IMR-90 (cell line): ENCODE data around the gene COL9A2. TPM values are rescaled to one million over a fixed set of nuclear protein-coding genes. Genes with fewer than 3 reads are reported as not detected.

Experiments used
- ATAC-seq: fragments of 200-7000 bp; cut with Tn5 transposase; 2 replicates; pipeline ENCODE4 v1.9.1; 2020; ENCODE audit warnings: low read depth, mild to moderate bottlenecking, moderate library complexity
- BruUV-seq: library from RNA; stranded (reverse); fragments of 400-500 nt; replicated peaks from 2 replicates; lab custom pipeline; 2021; lab: Mats Ljungman, UMichigan
- CTCF ChIA-PET: fragments of 300-600 bp; formaldehyde crosslinking; extraction: SDS; loops from one replicate; lab custom pipeline; 2021; ENCODE audit warnings: antibody characterized with exemption; lab: Yijun Ruan, JAX
- POLR2A ChIA-PET: fragments of 300-600 bp; sonication (Branson Sonifier 250); formaldehyde crosslinking; loops from one replicate; lab custom pipeline; 2022; ENCODE audit warnings: antibody characterized with exemption; ENCODE audit not compliant: unreplicated experiment; lab: Charles Lee
- DNase-seq: peaks from one replicate; pipeline ENCODE4 v3.0.0; 2013
- H2AFZ ChIP-seq: replicated peaks from 2 replicates; pipeline ENCODE3; 2013; ENCODE audit warnings: low read length, mild to moderate bottlenecking; ENCODE audit not compliant: poor library complexity
- H2AK5ac ChIP-seq: 2 replicates; pipeline ENCODE4 v1.6.1; 2013; ENCODE audit warnings: low read depth, low read length, inconsistent platforms
- H2AK9ac ChIP-seq: replicated peaks from 2 replicates; pipeline ENCODE3; 2013; ENCODE audit warnings: mild to moderate bottlenecking, low read depth, low read length, moderate library complexity; ENCODE audit not compliant: poor library complexity
- H2BK120ac ChIP-seq: 2 replicates; pipeline ENCODE4 v1.6.1; 2013; ENCODE audit warnings: low read depth, low read length, inconsistent platforms
- H2BK15ac ChIP-seq: 3 replicates; pipeline ENCODE4 v1.6.1; 2013; ENCODE audit warnings: low read depth, low read length, inconsistent platforms
- H2BK20ac ChIP-seq: 2 replicates; pipeline ENCODE4 v1.6.1; 2013; ENCODE audit warnings: low read depth, mild to moderate bottlenecking, inconsistent platforms, low read length, moderate library complexity
- H2BK5ac ChIP-seq: 2 replicates; pipeline ENCODE4 v1.6.1; 2013; ENCODE audit warnings: mild to moderate bottlenecking, low read depth, low read length, inconsistent platforms; ENCODE audit not compliant: poor library complexity, severe bottlenecking
- H3K14ac ChIP-seq: replicated peaks from 2 replicates; pipeline ENCODE4 v1.6.1; 2013; ENCODE audit warnings: low read depth, low read length, inconsistent platforms
- H3K18ac ChIP-seq: 2 replicates; pipeline ENCODE4 v1.6.1; 2013; ENCODE audit warnings: low read depth, low read length, control low read depth
- H3K23ac ChIP-seq: 2 replicates; pipeline ENCODE4 v1.6.1; 2013; ENCODE audit warnings: low read depth, low read length, inconsistent platforms
- H3K27ac ChIP-seq: 2 replicates; pipeline ENCODE4 v1.5.1; 2013; ENCODE audit warnings: mild to moderate bottlenecking, control low read depth, low read length; ENCODE audit not compliant: insufficient read depth
- H3K27me3 ChIP-seq: 2 replicates; pipeline ENCODE4 v1.6.1; 2013; ENCODE audit warnings: low read length; ENCODE audit not compliant: control insufficient read depth, insufficient read depth
- H3K36me3 ChIP-seq: 2 replicates; pipeline ENCODE4 v1.6.1; 2013; ENCODE audit warnings: low read length, mixed read lengths; ENCODE audit not compliant: control insufficient read depth, insufficient read depth
- H3K4ac ChIP-seq: 2 replicates; pipeline ENCODE4 v1.6.1; 2013; ENCODE audit warnings: low read depth, low read length, inconsistent platforms
- H3K4me1 ChIP-seq: 2 replicates; pipeline ENCODE4 v1.6.1; 2013; ENCODE audit warnings: low read length, mixed read lengths; ENCODE audit not compliant: control insufficient read depth, insufficient read depth
- H3K4me2 ChIP-seq: 2 replicates; pipeline ENCODE4 v1.6.1; 2013; ENCODE audit warnings: low read depth, mild to moderate bottlenecking, control low read depth, low read length, moderate library complexity
- H3K4me3 ChIP-seq: 2 replicates; pipeline ENCODE4 v1.5.1; 2013; ENCODE audit warnings: low read depth, mild to moderate bottlenecking, control low read depth, low read length, moderate library complexity; ENCODE audit not compliant: insufficient read depth
- H3K56ac ChIP-seq: 2 replicates; pipeline ENCODE4 v1.6.1; 2013; ENCODE audit warnings: low read length, inconsistent platforms; ENCODE audit not compliant: insufficient read depth; ENCODE audit errors: extremely low read depth
- H3K79me1 ChIP-seq, 2 experiments: 2 replicates each; pipeline ENCODE4 v1.6.1; 2013; ENCODE audit warnings: low read length in 2 of 2, inconsistent platforms in 1 of 2, low read depth in 1 of 2
- H3K9ac ChIP-seq: 2 replicates; pipeline ENCODE4 v1.6.1; 2013; ENCODE audit warnings: low read depth, low read length, control low read depth
- H3K9me1 ChIP-seq: 2 replicates; pipeline ENCODE4 v1.6.1; 2013; ENCODE audit warnings: low read length, inconsistent platforms; ENCODE audit not compliant: insufficient read depth
- H3K9me3 ChIP-seq: 2 replicates; pipeline ENCODE4 v1.6.1; 2013; ENCODE audit warnings: low read length; ENCODE audit not compliant: control insufficient read depth, insufficient read depth
- H4K20me1 ChIP-seq: 2 replicates; pipeline ENCODE4 v1.6.1; 2013; ENCODE audit warnings: low read length, inconsistent platforms; ENCODE audit not compliant: insufficient read depth
- H4K5ac ChIP-seq: 2 replicates; pipeline ENCODE4 v1.6.1; 2013; ENCODE audit warnings: mild to moderate bottlenecking, low read depth, low read length, control low read depth
- H4K8ac ChIP-seq, 2 experiments: 2 replicates each; pipeline ENCODE4 v1.6.1; 2013; ENCODE audit warnings: low read depth in 2 of 2, low read length in 2 of 2, control low read depth in 1 of 2, inconsistent platforms in 1 of 2
- H4K91ac ChIP-seq: 2 replicates; pipeline ENCODE4 v1.6.1; 2013; ENCODE audit warnings: low read depth, low read length, inconsistent platforms; ENCODE audit not compliant: insufficient read depth
- BHLHE40 ChIP-seq: fragments of 150-350 bp; IDR thresholded peaks from 2 replicates; pipeline ENCODE4 v1.6.1; 2016; ENCODE audit warnings: mild to moderate bottlenecking, low read depth, low read length
- CHD1 ChIP-seq: IDR thresholded peaks from 2 replicates; pipeline ENCODE4 v1.6.1; 2012; ENCODE audit warnings: low read depth, low read length, improper control_type of control experiment
- FOS ChIP-seq: fragments of 150-350 bp; IDR thresholded peaks from 2 replicates; pipeline ENCODE4 v1.6.1; 2016; ENCODE audit warnings: low read depth, low read length
- MAFK ChIP-seq: IDR thresholded peaks from 2 replicates; pipeline ENCODE4 v1.6.1; 2012; ENCODE audit warnings: low read depth, low read length, improper control_type of control experiment
- MAZ ChIP-seq: IDR thresholded peaks from 2 replicates; pipeline ENCODE4 v1.6.1; 2012; ENCODE audit warnings: low read depth, mild to moderate bottlenecking, low read length, improper control_type of control experiment, moderate library complexity, borderline replicate concordance
- MXI1 ChIP-seq: IDR thresholded peaks from 2 replicates; pipeline ENCODE4 v1.6.1; 2012; ENCODE audit warnings: low read depth, mild to moderate bottlenecking, low read length, moderate library complexity, borderline replicate concordance
- NFE2L2 ChIP-seq: fragments of 150-350 bp; IDR thresholded peaks from 2 replicates; pipeline ENCODE4 v1.6.1; 2016; ENCODE audit warnings: low read depth, mild to moderate bottlenecking, low read length
- POLR2A ChIP-seq: IDR thresholded peaks from 2 replicates; pipeline ENCODE4 v1.6.1; 2012; ENCODE audit warnings: mild to moderate bottlenecking, low read depth, low read length
- RAD21 ChIP-seq: IDR thresholded peaks from 2 replicates; pipeline ENCODE4 v1.6.1; 2012; ENCODE audit warnings: low read length, improper control_type of control experiment
- RCOR1 ChIP-seq: IDR thresholded peaks from 2 replicates; pipeline ENCODE4 v1.6.1; 2012; ENCODE audit warnings: mild to moderate bottlenecking, low read length, improper control_type of control experiment; ENCODE audit not compliant: insufficient replicate concordance
- SMC3 ChIP-seq: fragments of 150-350 bp; IDR thresholded peaks from 2 replicates; pipeline ENCODE4 v1.6.1; 2016; ENCODE audit warnings: low read depth, mild to moderate bottlenecking, antibody characterized with exemption, low read length, moderate library complexity
- WGBS, 2 experiments: methylation state at CpG; one replicate each; pipeline versions ENCODE4 v1.1.5 to v1.1.7; 2013; ENCODE audit warnings: missing lambda C conversion rate in 2 of 2; ENCODE audit not compliant: insufficient read length in 1 of 2; ENCODE audit errors: extremely low coverage in 2 of 2; 5-methylcytosine and 5-hydroxymethylcytosine counted together
- dilution Hi-C: fragments of 300-500 bp; cut with HindIII; formaldehyde crosslinking; loops from one replicate; pipeline ENCODE4 v1.14.3; 2018; ENCODE audit warnings: low sequenced_read_pairs; ENCODE audit not compliant: unreplicated experiment
- in situ Hi-C: fragments of 300-500 bp; cut with MboI; formaldehyde crosslinking; loops from 3 replicates; pipeline ENCODE4 v1.14.3; 2019; ENCODE audit warnings: low sequenced_read_pairs, inconsistent platforms, mixed read lengths
- intact Hi-C: fragments of 100-400 bp; cut with micrococcal nuclease; formaldehyde crosslinking; loops from 2 replicates; pipeline ENCODE4 v1.10.0; 2022
- polyA plus RNA-seq, 3 experiments: library from polyadenylated mRNA; depleted of rRNA; stranded (reverse); fragments of >200 nt; gene quantifications; 2 replicates each; pipeline ENCODE4 v1.2.3, GENCODE V29; 2012; ENCODE audit warnings: low replicate concordance in 1 of 3
- total RNA-seq: library from RNA; depleted of rRNA; stranded (reverse); fragments of >200 nt; gene quantifications from 2 replicates; pipeline ENCODE4 v1.2.3, GENCODE V29; 2012
- TF ChIP-seq, protein P1 (sequence below): conservative IDR thresholded peaks from 2 replicates; pipeline ENCODE4 v1.5.1; 2012; ENCODE audit warnings: mild to moderate bottlenecking, low read depth, low read length, improper control_type of control experiment
- TF ChIP-seq, protein P2 (sequence below): fragments of 150-350 bp; IDR thresholded peaks from 2 replicates; pipeline ENCODE4 v1.6.1; 2017; ENCODE audit warnings: mild to moderate bottlenecking, antibody characterized with exemption, low read length, low read depth

COL9A2 gene
- total and polyA plus RNA-seq, 2 of the 4 experiments (the other 2 are of a cell fraction), result 0.90 to 1.6 TPM

DNA sequence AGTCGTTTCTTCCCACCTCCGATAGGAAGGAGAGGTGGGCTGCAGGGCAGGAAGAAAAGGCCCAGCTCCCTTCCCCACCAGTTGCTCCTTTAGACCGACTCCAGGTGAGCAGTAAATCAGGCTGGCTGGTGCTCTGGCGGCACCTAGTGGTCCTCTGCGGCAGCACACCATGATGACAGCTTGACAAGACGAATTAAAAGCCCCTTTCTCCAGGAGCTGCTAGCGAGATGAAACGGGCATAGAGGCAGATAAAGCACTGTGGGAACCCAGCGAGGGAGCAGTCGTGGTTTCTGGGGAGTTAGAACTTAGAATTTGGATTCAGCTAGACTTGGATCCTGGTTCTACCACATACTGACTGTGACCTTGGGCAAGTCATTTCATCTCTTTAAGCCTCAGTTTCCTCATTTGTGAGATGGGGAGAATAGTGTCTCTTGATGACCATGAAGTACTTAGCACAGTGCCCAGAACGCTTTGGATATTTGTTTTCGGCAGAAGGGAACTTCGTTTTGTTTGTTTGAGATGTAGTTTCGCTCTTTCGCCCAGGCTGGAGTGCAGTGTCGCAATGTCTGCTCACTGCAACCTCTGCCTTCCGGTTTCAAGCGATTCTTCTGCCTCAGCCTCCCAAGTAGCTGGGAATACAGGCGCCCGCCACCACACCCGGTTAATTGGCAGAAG lies 21.8 kb upstream of the COL9A2 start (continued):
- TF ChIP-seq CHD1 (no peak), FOS (no peak)

DNA sequence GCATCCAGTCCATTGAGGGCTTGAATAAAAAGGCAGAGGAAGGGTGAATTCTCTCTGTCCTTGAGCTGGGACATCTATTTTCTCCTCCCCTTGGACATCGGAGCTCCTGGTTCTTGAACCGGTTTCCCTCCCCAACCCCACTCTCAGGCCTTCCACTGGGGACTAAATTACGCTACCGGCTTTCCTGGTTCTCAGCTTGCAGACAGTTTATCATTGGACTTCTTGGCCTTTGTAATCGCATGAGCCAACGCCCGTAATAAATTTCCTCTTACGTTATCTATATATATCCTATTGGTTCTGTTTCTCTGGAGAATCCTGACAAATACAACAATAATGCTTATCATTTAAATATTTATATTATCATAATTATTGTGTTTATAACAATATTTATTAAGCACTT lies 20.4 kb upstream of the COL9A2 start:
- BruUV-seq, result no TSS peak
- H2BK120ac ChIP-seq, result no peak overlapping the region
- no peak overlapping the region for H3K23ac ChIP-seq
- CTCF ChIA-PET, result interaction anchor here (0.5 to 3.4 kb wide), 11 partner anchors 12 to 259 kb away, joined by 3 to 47 read pairs (median 4); no protein-coding TSS in a partner anchor
- no peak for DNase-seq
- H3K56ac ChIP-seq, result no peak overlapping the region
- in situ Hi-C loops, result loop anchor here (5.0 kb wide), 3 partner anchors 65 to 255 kb away; no protein-coding TSS in a partner anchor
- no peak for ATAC-seq
- H3K27me3 ChIP-seq, result peaks cover 5% of the 10 kb centered on the region
- no peak overlapping the region for H3K4ac ChIP-seq
- 80% methylated on average over 2 of the region's 8 CpGs; no CpG with 5 or more reads in 1 of the 2 experiments for WGBS, 2 experiments
- H3K79me1 ChIP-seq, result no peaks in the 10 kb centered on the region
- H3K4me1 ChIP-seq, result no peaks in the 10 kb centered on the region
- H3K14ac ChIP-seq, result no peak overlapping the region
- H2BK15ac ChIP-seq, result no peak overlapping the region
- no peak overlapping the region for H3K9ac ChIP-seq
- H3K27ac ChIP-seq, result no peak overlapping the region
- no peak overlapping the region for H4K5ac ChIP-seq
- no peak overlapping the region for H4K8ac ChIP-seq
- POLR2A ChIA-PET, result interaction anchor here (1.7 kb wide), 1 partner anchor 184 kb away, joined by 4 read pairs; no protein-coding TSS in a partner anchor
- H2AFZ ChIP-seq, result no peak overlapping the region
- H3K9me1 ChIP-seq, result no peaks in the 10 kb centered on the region
- no peak overlapping the region for H3K4me3 ChIP-seq
- dilution Hi-C loops, result no loop called here
- no peak overlapping the region for H2BK5ac ChIP-seq
- H3K9me3 ChIP-seq, result peaks cover 5% of the 10 kb centered on the region; the same call in 1 of the 2 replicates
- H2AK5ac ChIP-seq, result no peak overlapping the region
- H3K4me2 ChIP-seq, result no peak overlapping the region
- intact Hi-C loops, result loop anchor here (5.0 kb wide), 2 partner anchors 420 to 520 kb away; no protein-coding TSS in a partner anchor
- H4K91ac ChIP-seq, result no peak overlapping the region
- no peak overlapping the region for H3K18ac ChIP-seq
- no peaks in the 10 kb centered on the region for H3K36me3 ChIP-seq
- H2AK9ac ChIP-seq, result no peak overlapping the region
- no peaks in the 10 kb centered on the region; the same call in 1 of the 2 replicates for H4K20me1 ChIP-seq
- no peak overlapping the region for H2BK20ac ChIP-seq
- TF ChIP-seq, protein P1, sequence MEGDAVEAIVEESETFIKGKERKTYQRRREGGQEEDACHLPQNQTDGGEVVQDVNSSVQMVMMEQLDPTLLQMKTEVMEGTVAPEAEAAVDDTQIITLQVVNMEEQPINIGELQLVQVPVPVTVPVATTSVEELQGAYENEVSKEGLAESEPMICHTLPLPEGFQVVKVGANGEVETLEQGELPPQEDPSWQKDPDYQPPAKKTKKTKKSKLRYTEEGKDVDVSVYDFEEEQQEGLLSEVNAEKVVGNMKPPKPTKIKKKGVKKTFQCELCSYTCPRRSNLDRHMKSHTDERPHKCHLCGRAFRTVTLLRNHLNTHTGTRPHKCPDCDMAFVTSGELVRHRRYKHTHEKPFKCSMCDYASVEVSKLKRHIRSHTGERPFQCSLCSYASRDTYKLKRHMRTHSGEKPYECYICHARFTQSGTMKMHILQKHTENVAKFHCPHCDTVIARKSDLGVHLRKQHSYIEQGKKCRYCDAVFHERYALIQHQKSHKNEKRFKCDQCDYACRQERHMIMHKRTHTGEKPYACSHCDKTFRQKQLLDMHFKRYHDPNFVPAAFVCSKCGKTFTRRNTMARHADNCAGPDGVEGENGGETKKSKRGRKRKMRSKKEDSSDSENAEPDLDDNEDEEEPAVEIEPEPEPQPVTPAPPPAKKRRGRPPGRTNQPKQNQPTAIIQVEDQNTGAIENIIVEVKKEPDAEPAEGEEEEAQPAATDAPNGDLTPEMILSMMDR, result no peak
- TF ChIP-seq MAZ (no peak), SMC3 (no peak), RAD21 (no peak), FOS (no peak), NFE2L2 (no peak), BHLHE40 (no peak), MXI1 (no peak), RCOR1 (no peak), POLR2A (no peak), MAFK (no peak), CHD1 (no peak)
- TF ChIP-seq, protein P2, sequence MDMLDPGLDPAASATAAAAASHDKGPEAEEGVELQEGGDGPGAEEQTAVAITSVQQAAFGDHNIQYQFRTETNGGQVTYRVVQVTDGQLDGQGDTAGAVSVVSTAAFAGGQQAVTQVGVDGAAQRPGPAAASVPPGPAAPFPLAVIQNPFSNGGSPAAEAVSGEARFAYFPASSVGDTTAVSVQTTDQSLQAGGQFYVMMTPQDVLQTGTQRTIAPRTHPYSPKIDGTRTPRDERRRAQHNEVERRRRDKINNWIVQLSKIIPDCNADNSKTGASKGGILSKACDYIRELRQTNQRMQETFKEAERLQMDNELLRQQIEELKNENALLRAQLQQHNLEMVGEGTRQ, result no peak
